Natural killer cell treated with Interleukin-12 subunit alpha and Interleukin-12 subunit beta and Interleukin-15 and Interleukin-18, amount 100 ng/mL, for 72 hours (primary cell): ENCODE results near the gene RBBP8. TPM values are rescaled to one million over a fixed set of nuclear protein-coding genes. Genes with fewer than 3 reads are reported as not detected.
"Not testable (repeated sequence)": the region's sequence is repeated elsewhere in the genome, so short reads cannot be mapped to it uniquely, and the experiment has no call there.

Experiments used
- ATAC-seq, 2 donors: fragments of 150-1000 bp; cut with Tn5 transposase in 1 of 2; sonication (Bioruptor Pico), chemical (Tn5 transposase) in 1 of 2; 2 replicates each; pipeline ENCODE4 v1.10.0; 2021
- DNase-seq: peaks from one replicate; pipeline ENCODE4 v3.0.0; 2022; ENCODE audit warnings: low spot score
- H3K27ac Mint-ChIP-seq, 2 donors: 1 replicate in 1 of 2; 2 replicates in 1 of 2; pipeline ENCODE4 v1.8.0; 2022; ENCODE audit warnings: mixed read lengths in 2 of 2, mild to moderate bottlenecking in 1 of 2, moderate library complexity in 1 of 2
- H3K27me3 Mint-ChIP-seq, 2 donors: 1 replicate in 1 of 2; 2 replicates in 1 of 2; pipeline ENCODE4 v1.8.0; 2022; ENCODE audit warnings: mixed read lengths in 2 of 2
- H3K36me3 Mint-ChIP-seq: one replicate; pipeline ENCODE4 v1.8.0; 2022; ENCODE audit warnings: mixed read lengths
- H3K4me1 Mint-ChIP-seq, 2 donors: 1 replicate in 1 of 2; 2 replicates in 1 of 2; pipeline ENCODE4 v1.8.0; 2022; ENCODE audit warnings: low read depth in 2 of 2, mixed read lengths in 2 of 2, mild to moderate bottlenecking in 1 of 2
- H3K4me3 Mint-ChIP-seq: one replicate; pipeline ENCODE4 v1.8.0; 2022; ENCODE audit warnings: mixed read lengths
- H3K9me3 Mint-ChIP-seq: 2 replicates; pipeline ENCODE4 v1.8.0; 2022; ENCODE audit warnings: mixed read lengths
- total RNA-seq, 2 donors: library from RNA; stranded (reverse); gene quantifications; one replicate each; pipeline ENCODE4 v1.2.3, GENCODE V29; 2022

The RBBP8 gene
- total RNA-seq: 10 to 100 TPM; 32.2 to 73.9 TPM

DNA sequence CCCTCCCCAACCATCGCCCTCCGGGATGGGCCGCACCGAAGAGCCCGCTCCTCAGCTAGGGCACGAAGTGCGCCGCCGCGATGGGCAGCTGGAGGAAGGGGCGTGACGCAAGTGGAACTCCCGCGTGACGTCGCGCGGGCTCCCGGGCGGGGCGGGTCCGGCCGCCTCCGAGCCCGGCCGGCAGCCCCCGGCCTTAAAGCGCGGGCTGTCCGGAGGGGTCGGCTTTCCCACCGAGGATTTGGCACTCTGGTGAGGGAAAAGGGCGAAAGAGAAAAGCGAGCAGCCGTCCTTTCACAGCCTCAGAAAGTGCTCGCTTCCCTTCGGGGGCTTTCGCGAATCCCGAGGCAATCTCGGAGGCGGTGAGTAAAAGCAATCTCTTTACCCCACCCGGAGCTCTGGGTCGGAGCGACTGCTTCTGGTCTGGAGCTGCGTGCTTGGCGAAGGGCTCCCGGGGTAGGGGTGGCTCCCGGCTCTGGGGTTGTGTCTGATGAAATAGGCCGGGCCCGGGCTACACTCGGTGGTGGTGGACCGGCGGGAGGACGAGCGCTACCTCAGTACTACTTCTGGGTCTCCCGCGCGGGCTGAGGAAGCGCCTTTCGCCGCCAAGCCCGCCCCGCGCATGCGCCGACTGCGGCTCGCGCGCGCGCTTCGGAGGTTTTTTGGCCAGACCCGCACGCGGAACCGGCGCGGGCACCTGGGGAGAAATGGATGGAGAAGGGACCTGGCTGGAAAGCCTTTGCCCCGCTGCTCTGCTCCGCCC is at the start of gene RBBP8:
Gene RBBP8, plus strand, starts transcription at position 123 of the 760 bp plus-strand sequence. CDS start 3,524 bp downstream, outside the sequence.
- peak within 1 kb of the TSS; percentile 94 for H3K4me3 Mint-ChIP-seq
- H3K4me1 Mint-ChIP-seq: peaks cover 12 to 17% of the 10 kb centered on the region in 2 donors
- peak; percentile 93 to 96 for ATAC-seq
- peak within 1 kb of the TSS; percentile 83 to 89 for H3K27ac Mint-ChIP-seq
- peak; percentile 90 for DNase-seq
- no peaks in the 10 kb centered on the region for H3K9me3 Mint-ChIP-seq
- peaks cover 0 to 3% of the 10 kb centered on the region in 2 donors for H3K27me3 Mint-ChIP-seq
- H3K36me3 Mint-ChIP-seq: no peaks in the 10 kb centered on the region

DNA sequence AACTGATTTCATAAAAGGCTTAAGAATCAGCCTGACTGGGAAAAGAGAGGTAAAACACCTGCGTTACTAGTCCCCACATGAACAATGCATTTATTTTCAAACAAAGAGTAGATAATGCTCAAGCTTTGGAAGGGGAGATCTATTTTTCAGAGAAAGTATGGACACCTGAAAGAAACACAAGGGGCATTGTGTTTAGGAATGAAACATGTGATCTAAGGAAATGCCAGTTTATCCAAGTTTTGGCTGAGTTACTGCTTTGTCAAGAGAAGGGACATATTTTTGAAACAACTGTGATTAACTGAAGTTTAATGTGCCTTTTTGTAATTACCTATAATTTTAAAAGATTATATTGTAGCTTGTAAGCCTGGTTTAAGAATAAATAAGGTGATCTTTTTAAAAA is 49.3 kb upstream of the RBBP8 start:
- Mint-ChIP-seq H3K4me3 (no peak overlapping the region), H3K36me3 (peaks cover 6% of the 10 kb centered on the region), H3K9me3 (no peaks in the 10 kb centered on the region), H3K27ac (no peak overlapping the region), H3K27me3 (peaks cover 5 to 34% of the 10 kb centered on the region in 2 donors), H3K4me1 (no peaks in the 10 kb centered on the region)
- DNase-seq: no peak
- no peak for ATAC-seq

GRCh38 chr18:22885694-22886093 is 47.4 kb upstream of the RBBP8 start:
- not testable (repeated sequence) for H3K27ac Mint-ChIP-seq, ATAC-seq, DNase-seq, H3K4me3 Mint-ChIP-seq, H3K4me1 Mint-ChIP-seq, H3K36me3 Mint-ChIP-seq, H3K9me3 Mint-ChIP-seq
- H3K27me3 Mint-ChIP-seq: peaks cover 5 to 28% of the 10 kb centered on the region in 2 donors

DNA sequence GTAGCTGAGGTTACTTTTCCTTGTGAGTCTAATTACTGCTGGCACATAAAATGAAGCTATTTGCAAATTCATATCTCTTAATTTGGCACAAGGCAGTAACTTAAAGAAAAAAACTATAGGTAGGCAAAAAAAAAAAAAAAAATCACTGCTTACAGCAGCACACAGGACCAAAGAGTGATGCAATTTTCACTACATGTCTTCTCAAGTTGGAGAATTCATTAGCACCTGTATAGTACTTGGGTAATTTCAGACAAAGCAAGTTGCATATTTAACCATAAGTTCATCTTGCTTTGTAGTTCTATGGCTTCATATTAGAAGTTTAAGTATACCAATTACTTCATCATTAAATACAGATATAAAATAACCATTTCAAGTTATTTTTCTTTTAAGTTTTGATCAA is 33.7 kb upstream of the RBBP8 start:
- no peaks in the 10 kb centered on the region for H3K36me3 Mint-ChIP-seq
- H3K27me3 Mint-ChIP-seq: peaks cover 2 to 11% of the 10 kb centered on the region in 2 donors
- no peaks in the 10 kb centered on the region for H3K9me3 Mint-ChIP-seq
- H3K4me1 Mint-ChIP-seq: no peaks in the 10 kb centered on the region
- ATAC-seq: no peak
- DNase-seq: no peak
- H3K27ac Mint-ChIP-seq: no peak overlapping the region
- no peak overlapping the region for H3K4me3 Mint-ChIP-seq

DNA sequence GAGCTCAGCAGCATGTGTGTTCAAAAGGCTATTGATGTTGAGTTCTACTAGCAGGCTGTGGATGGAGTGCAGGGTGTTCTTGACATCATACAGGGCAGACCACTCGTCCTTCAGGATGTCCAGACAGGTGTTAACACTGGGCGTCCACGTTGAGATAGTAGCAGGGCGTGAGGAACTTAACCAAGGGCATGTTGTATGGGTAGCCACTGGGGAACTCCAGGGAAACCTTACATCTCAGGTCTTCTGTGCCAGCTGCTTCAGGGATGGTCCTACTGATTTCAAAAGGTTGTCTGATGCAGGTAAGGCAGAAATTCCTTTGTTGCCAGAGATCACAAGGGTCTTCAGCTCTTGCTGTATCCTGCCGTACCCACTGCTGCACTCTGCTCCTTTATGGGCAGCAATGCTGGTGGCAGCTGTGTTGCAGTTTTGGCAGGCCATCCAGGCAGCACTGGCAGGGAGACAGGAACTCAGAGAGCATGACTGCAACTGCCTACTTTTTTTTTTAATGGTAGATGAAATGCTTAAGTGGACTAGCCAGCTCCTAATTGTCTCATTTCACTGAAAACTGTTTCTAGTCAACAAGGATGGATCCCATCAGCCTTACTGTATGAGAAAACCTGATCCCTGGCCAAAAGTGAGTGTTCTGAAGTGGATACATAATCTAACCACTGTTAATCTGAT is 32.4 kb upstream of the RBBP8 start:
- DNase-seq: no peak
- ATAC-seq: peak in 1 of 2 donors; percentile 36
- no peak overlapping the region for H3K27ac Mint-ChIP-seq
- no peak overlapping the region for H3K4me3 Mint-ChIP-seq
- peaks cover 2 to 11% of the 10 kb centered on the region in 2 donors for H3K27me3 Mint-ChIP-seq
- no peaks in the 10 kb centered on the region for H3K36me3 Mint-ChIP-seq
- H3K4me1 Mint-ChIP-seq: no peaks in the 10 kb centered on the region
- H3K9me3 Mint-ChIP-seq: no peaks in the 10 kb centered on the region

GRCh38 chr18:22902093-22902492 is 31.0 kb upstream of the RBBP8 start:
- no peak for ATAC-seq
- no peaks in the 10 kb centered on the region for H3K9me3 Mint-ChIP-seq
- H3K4me3 Mint-ChIP-seq: no peak overlapping the region
- H3K27me3 Mint-ChIP-seq: peaks cover 1 to 7% of the 10 kb centered on the region in 2 donors
- H3K36me3 Mint-ChIP-seq: no peaks in the 10 kb centered on the region
- no peaks in the 10 kb centered on the region for H3K4me1 Mint-ChIP-seq
- DNase-seq: no peak
- H3K27ac Mint-ChIP-seq: no peak overlapping the region

DNA sequence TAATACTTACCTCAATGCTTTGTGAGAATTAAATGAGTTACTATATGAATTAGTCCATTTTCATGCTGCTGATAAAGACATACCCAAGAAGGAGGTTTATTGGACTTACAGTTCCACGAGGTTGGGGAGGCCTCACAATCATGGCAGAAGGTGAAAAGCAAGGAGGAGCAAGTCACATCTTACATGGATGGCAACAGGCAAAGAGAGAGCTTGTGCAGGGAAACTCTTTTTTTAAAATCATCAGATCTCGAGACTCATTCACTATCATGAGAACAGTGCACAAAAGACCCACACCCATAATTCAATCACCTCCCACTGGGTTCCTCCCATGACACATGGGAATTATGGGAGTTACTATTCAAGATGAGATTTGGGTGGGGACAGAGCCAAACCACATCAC is 29.9 kb upstream of the RBBP8 start:
- not testable (repeated sequence) for H3K36me3 Mint-ChIP-seq, DNase-seq, H3K4me1 Mint-ChIP-seq, H3K27me3 Mint-ChIP-seq, ATAC-seq, H3K4me3 Mint-ChIP-seq, H3K9me3 Mint-ChIP-seq, H3K27ac Mint-ChIP-seq

GRCh38 chr18:22912149-22912548 is 21.0 kb upstream of the RBBP8 start:
- no peaks in the 10 kb centered on the region for H3K9me3 Mint-ChIP-seq
- no peak overlapping the region for H3K27ac Mint-ChIP-seq
- DNase-seq (no peak), ATAC-seq (no peak)
- H3K4me1 Mint-ChIP-seq: no peaks in the 10 kb centered on the region
- H3K36me3 Mint-ChIP-seq: no peaks in the 10 kb centered on the region
- no peak overlapping the region for H3K4me3 Mint-ChIP-seq
- no peaks in the 10 kb centered on the region for H3K27me3 Mint-ChIP-seq

DNA sequence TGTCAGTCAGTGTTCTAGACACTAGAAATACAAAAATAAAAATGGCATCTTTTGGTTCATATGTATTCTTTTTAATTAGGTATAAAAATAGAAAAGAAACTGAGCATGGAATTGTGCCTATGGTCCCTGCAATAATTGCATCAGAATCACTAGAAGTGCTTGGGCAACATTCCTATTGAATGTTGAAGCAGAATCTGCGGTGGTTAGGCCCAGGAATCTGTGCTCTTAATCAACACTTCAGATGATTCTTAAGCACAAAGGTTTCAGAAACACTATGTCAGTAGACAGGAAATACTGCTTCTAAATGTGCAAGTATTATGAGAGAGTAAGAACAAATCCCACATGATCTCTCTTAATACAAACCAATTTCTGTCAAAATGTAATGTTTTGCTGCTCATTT is 20.3 kb upstream of the RBBP8 start:
- no peaks in the 10 kb centered on the region for H3K4me1 Mint-ChIP-seq
- ATAC-seq (no peak), DNase-seq (no peak)
- H3K9me3 Mint-ChIP-seq: no peaks in the 10 kb centered on the region
- H3K4me3 Mint-ChIP-seq: no peak overlapping the region
- no peaks in the 10 kb centered on the region for H3K36me3 Mint-ChIP-seq
- H3K27me3 Mint-ChIP-seq: no peaks in the 10 kb centered on the region
- no peak overlapping the region for H3K27ac Mint-ChIP-seq

GRCh38 chr18:22913861-22914260 is 19.3 kb upstream of the RBBP8 start:
- Mint-ChIP-seq H3K27me3 (no peaks in the 10 kb centered on the region), H3K36me3 (no peaks in the 10 kb centered on the region), H3K4me1 (no peaks in the 10 kb centered on the region), H3K27ac (no peak overlapping the region), H3K4me3 (no peak overlapping the region), H3K9me3 (no peaks in the 10 kb centered on the region)
- DNase-seq (no peak), ATAC-seq (no peak)

GRCh38 chr18:22914633-22915032 is 18.5 kb upstream of the RBBP8 start:
- Mint-ChIP-seq H3K4me3 (no peak overlapping the region), H3K27me3 (no peaks in the 10 kb centered on the region), H3K27ac (no peak overlapping the region), H3K4me1 (no peaks in the 10 kb centered on the region), H3K9me3 (no peaks in the 10 kb centered on the region), H3K36me3 (no peaks in the 10 kb centered on the region)
- no peak for ATAC-seq
- no peak for DNase-seq

DNA sequence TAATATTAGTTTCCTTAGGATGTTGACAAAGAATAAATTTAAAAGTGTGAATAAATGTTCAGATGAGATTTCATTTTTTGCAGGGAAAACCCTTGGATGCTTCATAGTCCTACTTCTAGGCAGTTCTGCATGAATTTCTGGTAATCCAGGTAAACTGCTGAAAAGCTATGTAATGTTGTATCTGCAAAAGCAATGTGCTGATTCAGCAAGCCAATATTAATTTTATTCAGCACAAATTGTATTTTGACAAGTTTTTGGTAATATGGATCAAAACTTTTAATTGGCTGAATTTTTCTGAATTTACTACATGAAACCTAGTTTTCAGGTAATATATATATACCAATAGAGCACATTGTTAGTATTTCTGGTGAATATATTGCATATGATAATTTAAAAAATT is 17.8 kb upstream of the RBBP8 start:
- H3K27ac Mint-ChIP-seq: no peak overlapping the region
- H3K36me3 Mint-ChIP-seq: no peaks in the 10 kb centered on the region
- no peaks in the 10 kb centered on the region for H3K27me3 Mint-ChIP-seq
- H3K9me3 Mint-ChIP-seq: no peaks in the 10 kb centered on the region
- no peak for DNase-seq
- no peak for ATAC-seq
- H3K4me1 Mint-ChIP-seq: no peaks in the 10 kb centered on the region
- H3K4me3 Mint-ChIP-seq: no peak overlapping the region

DNA sequence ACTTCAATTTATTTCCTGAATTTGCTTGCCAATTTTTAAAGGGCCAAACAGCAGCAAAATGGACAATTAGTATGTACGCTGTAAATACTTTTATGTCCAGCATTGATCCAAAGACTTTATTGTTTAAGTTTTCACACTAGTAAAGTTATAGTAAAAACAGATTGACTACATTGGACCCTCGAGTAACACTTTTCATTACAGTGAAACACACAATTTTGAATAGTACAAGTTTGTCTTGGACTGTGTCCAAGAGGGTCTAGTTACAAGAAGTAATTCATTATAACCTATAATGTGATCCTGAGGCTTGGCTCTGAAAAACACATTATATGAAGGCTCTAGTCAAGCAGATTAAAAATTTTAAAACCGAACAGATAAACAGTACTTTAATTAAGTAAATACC is 11.4 kb upstream of the RBBP8 start:
- Mint-ChIP-seq H3K4me3 (no peak overlapping the region), H3K36me3 (no peaks in the 10 kb centered on the region), H3K27ac (no peak overlapping the region), H3K27me3 (peaks cover 0 to 3% of the 10 kb centered on the region in 2 donors), H3K9me3 (no peaks in the 10 kb centered on the region), H3K4me1 (no peaks in the 10 kb centered on the region)
- DNase-seq (no peak), ATAC-seq (no peak)

- DNase-seq (no peak), ATAC-seq (no peak)
- H3K27me3 Mint-ChIP-seq: peaks cover 0 to 3% of the 10 kb centered on the region in 2 donors
- H3K9me3 Mint-ChIP-seq: no peaks in the 10 kb centered on the region
- H3K4me1 Mint-ChIP-seq: no peaks in the 10 kb centered on the region
- no peak overlapping the region for H3K27ac Mint-ChIP-seq
- no peak overlapping the region for H3K4me3 Mint-ChIP-seq
- no peaks in the 10 kb centered on the region for H3K36me3 Mint-ChIP-seq
Observed at GRCh38 chr18:22924589-22924988, 8.5 kb upstream of the RBBP8 start.
